ENCODE results near the gene FMN2.

FMN2 gene

GRCh38 chr1:240099329-240099728, 7.6 kb downstream of the FMN2 start:
- DNase-seq: no peak

DNA sequence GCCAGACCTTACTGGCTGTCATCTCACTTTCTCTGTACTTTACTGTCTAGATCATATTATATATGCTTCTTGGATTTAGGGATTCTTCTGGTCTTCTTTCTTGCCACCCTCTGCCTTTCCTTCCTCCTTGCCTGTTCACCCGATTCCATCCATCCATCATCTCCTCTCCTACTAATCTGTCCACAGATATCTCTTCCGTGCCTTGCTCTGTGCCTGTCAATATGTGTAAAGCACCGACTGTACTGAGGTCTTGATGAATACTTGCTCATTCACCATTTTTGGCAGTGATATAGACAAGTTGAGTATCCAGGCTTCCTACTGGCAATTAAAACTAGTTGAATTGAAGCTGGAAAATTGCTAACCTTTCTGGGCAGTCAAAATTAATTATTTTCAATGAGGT, 8.1 kb downstream of the FMN2 start:
- DNase-seq: no peak

DNA sequence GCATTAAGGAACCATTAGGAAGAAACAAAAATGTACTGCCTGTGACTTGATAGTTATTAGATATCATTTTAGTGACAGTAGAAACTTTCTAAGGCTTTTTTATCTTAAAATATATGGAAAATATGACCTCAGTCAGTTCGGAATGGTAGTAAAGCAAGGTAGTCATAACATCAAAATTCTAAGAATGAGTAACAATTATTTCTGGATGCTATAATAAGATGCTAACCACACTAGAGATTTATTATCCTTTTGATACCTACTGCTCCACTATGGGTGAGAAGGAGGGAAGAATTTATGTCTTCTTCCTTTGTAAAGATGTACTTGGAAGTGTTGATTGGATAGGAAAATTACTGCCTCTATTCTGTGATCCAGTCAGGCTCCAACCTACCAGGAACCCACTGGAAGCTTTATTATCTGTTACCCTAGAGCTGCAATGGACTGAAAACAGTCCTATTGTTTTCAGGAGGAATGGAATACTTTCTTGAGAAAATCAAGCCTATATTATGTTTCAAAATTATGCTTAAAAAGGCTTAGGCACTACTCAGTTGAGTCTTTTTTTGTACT, 8.8 kb downstream of the FMN2 start:
- no peak for DNase-seq

DNA sequence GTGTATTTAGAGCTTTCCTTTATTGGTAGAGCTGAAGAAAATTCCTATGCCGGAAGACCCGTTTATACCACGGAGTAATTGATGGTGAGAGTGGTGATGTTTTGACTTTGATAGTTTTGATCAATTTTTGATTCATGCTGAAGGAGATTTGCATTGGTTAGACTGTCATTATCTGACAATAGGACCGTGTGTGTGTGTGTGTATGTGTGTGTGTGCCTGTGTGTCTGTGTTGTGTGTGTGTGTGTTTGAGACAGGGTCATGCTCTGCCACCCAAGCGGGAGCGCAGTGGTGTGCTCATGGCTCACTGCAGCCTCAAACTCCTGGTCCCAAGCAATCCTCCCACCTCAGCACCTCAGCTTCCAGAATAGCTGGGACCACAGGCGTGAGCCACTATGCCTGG, 9.6 kb downstream of the FMN2 start:
- DNase-seq: no peak

- DNase-seq: no peak
Measured at GRCh38 chr1:240101737-240102136, 10.1 kb downstream of the FMN2 start.

DNA sequence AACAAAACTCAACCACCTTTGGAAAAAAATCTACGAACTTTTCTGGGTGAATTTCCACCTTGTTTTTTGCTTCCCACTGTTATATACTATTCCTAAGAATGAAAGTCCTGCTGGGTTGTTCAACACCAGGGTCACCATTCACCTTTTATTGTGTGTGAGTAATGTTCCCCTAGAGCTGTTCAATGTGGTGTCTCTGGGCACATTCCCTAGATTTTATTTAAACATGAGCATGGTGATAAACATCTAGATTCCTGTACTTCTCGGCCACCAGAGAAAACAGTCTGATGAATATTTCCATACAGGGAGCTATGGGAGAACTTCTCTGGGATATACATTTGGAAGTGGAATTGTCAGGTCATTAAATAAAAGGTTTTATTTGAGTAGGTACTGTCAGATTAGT, 13.0 kb downstream of the FMN2 start:
- DNase-seq: no peak

DNA sequence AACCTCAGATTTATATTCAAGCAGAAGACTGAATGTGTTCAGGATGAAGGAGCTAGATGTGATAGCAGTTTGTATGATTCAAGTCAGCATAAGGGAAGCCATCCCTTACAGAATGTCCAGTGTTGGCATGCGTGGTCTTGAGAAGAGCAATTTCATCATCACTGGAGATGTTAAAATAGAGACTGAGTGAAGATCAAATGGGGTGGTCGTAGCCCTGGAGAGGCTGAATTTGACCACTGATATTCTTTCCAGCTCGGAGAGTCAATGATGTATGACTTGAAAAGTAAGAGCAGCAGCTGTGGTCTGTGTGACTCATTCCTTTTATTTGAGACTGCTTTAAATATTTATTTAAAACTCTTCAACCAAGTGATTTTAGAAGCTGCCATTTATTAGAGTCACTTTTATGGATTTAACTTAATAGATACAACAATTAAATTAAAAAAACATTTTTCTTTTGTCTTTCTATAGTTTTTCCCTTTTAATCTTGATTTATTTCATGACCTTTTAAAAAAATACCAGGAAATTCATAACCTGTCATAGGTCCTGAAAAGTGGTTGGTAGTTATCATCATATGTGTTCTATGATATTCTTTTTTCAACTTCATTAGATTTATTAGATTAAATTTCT, 15.5 kb downstream of the FMN2 start:
- no peak for DNase-seq

DNA sequence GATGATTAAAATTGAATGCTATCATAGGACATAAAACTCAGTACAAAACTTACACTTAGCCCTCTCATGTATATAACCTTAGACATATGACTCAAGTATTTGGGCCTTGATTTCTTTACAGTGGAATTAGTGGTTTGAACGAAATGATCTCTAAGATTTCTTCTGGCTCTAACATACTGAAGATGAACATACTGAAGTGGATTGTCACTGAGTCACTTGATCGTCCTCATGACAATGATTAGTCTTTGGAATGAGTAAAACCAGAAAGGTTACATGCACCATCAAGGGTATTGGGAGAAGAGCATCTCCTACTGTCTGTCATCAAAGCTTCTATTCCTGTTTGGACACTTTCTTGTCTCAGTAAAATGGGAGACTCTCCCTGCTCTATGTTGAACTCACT, 17.4 kb downstream of the FMN2 start:
- DNase-seq: no peak

DNA sequence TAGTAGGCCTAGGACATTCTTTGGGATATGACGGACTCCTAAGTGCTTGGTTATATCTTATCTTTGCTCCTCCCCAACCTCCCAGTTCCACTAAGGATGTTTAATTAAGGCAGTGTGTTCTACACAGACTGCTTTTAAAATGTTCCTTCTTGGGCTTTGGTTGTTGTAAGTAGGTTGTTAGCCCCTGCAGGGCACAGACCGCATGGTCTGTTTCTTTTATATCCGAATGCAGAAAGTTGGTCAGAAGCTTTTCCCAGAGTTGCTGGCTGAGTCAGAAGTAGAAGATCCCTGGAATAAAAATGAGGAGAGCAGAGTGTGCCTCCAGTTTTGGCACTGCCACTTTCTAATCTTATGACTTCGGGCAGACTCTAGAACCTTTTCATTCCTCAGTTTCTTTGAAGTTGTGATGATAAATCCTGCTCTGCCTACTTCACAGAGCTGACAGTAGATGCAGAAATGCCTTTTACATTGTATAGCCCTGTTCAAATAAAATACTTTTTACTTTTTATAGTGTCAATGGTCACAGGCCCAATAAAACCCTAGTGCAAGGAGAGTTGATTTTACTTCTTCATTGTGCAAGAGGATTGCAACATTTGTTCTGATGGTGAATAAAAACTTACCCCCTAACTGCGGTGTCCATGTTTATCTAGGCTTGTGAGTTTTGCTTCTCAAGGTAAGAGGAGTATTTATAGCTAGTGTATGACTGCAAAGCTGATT, 18.4 kb downstream of the FMN2 start:
- DNase-seq: no peak

GRCh38 chr1:240111558-240111957, 19.9 kb downstream of the FMN2 start:
- DNase-seq: no peak

GRCh38 chr1:240114222-240114621, 22.5 kb downstream of the FMN2 start:
- DNase-seq: no peak

DNA sequence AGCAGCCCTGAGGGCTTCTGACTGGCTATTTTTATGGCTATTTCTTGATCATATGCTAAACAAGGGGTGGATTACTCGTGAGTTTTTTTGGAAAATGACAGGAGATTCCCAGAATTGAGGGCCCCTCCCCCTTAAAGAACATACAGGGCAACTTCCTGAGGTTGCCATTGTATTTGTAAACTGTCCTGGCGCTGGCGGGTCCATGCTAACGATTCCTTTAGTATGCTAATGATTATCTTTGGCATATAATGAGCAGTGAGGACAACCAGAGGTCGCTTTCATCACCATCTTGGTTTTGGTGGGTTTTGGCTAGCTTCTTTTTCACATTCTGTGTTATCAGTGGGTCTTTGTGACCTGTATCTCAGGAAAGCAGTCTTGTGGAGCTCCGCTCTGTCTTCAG, 24.1 kb downstream of the FMN2 start:
- DNase-seq: no peak

DNA sequence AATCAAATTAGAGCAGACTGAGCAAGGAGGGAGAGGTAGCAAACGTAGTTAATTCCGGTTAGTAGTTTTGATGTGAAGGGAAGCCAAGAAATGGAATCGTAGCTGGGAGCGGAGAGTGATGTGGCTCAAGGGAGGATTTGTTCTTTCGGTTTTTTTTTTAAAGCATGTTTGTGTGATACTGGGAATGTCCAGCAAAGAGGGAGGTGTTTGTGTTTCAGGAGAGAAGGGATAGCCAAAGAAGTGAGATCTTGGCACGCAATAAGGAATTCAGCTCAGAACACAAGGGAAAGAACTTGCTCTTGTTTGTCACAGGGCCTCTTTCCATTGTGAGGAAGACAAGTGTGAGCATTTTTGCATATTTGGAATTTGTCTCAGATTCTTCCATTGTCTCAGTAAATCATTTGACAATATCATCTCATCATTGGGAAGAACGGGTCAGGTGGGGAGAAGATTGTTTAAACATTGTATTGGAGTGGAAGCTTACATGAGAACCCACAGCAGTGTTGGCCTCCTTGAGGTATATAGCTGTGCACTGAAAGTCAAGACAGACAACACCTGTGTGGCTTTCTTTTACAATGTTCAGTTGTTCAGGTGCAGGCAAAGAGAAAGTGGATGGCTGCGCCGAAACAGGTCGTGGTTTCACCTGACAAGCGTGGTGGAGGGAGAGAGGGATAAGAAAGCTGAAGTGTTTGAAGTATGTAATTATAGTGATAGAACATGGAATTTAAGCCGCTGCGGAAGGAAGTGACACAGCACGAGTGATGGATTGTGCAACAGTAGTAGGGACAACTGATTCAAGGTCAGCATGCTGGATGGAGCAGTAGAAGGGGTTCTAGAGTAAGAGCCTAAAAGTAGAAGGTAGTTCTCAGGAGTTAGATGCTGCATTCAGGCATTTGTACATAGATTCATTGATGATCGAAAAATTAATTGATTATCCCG, 25.4 kb downstream of the FMN2 start:
- DNase-seq: no peak

- no peak for DNase-seq
Measured at GRCh38 chr1:240117930-240118329, 26.2 kb downstream of the FMN2 start.

DNA sequence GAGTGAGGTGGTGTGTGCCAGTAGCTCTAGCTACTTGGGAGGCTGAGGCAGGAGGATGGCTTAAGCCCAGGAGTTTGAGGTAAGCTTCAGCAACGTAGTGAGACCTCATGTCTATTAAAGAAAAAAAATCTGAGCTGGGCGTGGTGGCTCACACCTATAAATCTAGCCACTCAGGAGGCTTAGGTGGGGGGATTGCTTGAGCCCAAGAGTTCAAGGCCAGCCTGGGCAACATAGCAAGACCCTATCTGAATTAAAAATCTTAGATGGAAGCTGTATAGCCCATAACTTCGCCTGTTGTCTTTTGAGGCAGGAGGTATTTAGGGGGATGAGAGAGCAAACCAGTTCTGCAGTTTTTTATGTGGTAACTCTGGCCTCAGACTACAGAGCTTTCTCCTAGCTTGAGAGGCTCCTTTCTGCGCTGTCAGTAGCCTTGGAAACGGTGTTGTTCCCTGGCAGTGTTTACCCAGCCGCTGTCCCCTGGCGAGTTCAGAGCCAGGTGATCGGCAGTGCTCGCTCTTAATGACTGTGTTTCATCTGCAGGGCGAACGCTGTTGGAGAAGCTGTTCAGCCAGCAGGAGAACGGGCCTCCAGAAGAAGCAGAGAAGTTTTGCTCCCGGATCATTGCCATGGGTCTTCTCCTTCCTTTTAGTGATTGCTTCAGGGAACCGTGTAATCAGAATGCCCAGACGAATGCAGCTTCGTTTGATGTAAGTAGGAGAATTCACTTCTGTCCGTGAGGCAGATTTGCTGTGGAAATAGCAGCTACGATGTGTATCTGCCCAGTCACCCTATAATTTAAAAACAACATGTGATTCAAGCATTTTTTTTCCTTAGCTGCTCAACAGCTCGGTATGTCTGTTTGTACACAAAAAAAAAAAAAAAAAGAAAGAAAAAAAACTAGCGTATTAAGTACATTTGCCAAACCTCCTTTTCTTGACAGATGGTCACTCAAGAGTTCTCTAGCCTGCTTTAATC, 31.2 kb downstream of the FMN2 start:
- DNase-seq: no peak

- no peak for DNase-seq
Measured at GRCh38 chr1:240126821-240127220, 35.1 kb downstream of the FMN2 start.

DNA sequence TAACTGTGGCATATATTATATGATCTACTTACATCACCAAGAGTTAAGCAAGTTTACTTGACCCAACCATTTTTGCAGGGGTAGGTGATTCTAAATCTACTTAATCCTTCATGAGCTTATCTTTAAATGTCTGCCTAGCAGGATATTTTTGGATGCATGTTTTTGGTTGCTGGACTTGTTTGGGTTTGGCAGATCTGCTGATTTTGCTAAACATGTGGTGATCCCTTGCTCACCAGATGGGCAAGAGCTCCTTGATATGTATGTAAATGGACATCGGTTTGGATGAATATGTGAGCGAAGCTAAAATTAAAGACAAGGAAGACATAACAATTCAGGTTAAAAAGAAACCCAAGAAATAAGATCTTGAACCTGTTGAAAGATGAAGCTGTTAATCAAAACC, 36.7 kb downstream of the FMN2 start:
- no peak for DNase-seq

DNA sequence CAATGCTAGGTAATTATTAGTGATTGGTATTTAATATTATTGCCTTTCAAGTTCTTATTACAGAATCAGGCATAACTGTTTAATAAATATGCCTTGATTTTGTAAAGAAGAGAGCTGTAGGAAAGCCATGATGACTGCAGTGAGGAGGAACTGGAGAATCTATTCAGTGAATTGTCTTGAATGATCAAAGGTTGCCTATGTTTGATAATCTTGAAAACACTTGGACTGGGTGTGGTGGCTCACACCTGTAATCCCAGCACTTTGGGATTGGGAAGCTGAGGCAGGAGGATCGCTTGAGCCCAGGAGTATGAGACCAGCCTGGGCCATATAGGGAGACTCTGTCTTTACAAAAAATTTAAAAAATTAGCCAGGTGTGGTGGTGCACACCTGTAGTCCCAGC, 42.4 kb downstream of the FMN2 start:
- DNase-seq: no peak

DNA sequence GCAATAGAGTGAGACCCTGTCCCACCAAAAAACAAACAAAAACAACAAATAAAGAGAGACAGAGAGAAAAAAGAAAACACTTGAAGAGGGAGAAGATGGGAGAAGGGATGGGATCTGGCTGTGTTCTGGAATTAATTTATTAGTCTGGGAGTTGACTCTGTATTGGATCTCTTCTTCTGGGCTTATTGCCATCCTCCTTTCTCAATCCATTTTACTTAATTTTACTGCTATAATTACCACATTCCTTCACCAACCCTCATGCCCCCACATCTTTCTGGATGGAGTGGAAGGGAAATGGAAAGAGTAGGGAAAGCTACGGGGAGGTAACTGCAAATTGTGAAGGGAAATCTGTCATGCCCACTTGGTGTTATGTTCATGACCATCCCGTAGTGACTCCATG, 42.9 kb downstream of the FMN2 start:
- no peak for DNase-seq

DNA sequence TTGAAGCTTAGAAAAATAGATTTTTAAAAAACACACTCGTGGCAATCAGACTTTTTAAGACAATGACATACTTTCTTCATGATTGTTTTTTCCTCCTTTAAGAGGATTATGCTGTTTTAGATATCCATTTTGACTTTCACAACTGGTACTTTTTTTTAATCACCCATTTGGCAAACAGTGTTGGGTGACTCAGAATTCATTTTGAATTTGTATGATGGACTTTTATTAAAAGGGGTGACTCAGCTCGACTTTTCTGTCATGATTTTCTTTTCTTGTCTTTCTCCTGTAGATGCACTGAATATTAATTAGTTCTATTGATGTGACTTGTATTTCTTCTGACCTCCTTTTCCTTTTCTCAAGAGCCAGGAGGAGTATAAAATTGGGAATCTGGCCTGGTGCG, 44.7 kb downstream of the FMN2 start:
- no peak for DNase-seq

DNA sequence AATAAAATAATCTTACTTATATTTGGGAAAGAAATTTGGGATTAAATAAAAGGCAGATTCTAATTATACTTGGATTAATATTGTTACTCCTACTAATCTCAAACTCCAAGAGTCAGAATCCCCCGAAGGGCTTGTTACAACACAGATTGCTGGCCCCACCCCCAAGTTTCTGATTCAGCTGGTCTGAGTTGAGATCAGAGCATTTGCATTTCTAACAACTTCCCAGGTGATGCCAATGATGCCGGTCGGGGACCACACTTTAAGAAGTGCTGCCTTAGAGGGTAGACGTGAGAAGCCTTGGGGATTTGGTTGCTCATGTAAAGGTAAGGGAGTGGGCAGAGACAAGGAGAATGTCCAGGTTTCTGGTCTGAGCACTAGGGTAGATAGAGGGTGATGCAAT, 47.2 kb downstream of the FMN2 start:
- DNase-seq: no peak

GRCh38 chr1:240139511-240139910, 47.8 kb downstream of the FMN2 start:
- no peak for DNase-seq
